ENCODE measurements around the gene ZDHHC3.

DNA sequence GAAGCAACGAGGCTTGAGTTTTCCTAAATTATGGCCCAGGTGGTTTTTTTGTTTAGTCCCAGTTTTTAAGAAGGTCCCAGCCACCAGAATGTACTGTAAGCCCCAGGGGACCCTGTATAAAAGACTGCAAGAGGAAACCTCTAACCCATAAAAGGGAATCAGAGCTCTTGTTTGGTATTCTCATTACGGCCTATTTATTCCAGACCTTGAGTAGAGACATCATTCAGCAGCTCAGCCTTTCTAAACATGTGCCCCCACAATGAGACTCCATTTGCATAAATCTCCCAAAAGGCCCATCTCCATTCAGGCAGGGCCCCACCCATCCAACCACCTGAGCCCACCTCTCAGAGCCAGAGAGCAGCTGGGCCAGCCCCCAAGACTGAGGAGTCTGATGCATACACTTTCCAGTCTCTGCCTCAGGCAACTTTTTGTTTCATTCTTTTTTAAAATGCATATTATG lies 25.7 kb downstream of the ZDHHC3 start:
- TF ChIP-seq, protein P1, sequence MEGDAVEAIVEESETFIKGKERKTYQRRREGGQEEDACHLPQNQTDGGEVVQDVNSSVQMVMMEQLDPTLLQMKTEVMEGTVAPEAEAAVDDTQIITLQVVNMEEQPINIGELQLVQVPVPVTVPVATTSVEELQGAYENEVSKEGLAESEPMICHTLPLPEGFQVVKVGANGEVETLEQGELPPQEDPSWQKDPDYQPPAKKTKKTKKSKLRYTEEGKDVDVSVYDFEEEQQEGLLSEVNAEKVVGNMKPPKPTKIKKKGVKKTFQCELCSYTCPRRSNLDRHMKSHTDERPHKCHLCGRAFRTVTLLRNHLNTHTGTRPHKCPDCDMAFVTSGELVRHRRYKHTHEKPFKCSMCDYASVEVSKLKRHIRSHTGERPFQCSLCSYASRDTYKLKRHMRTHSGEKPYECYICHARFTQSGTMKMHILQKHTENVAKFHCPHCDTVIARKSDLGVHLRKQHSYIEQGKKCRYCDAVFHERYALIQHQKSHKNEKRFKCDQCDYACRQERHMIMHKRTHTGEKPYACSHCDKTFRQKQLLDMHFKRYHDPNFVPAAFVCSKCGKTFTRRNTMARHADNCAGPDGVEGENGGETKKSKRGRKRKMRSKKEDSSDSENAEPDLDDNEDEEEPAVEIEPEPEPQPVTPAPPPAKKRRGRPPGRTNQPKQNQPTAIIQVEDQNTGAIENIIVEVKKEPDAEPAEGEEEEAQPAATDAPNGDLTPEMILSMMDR (conservative IDR thresholded peaks at IDR 0.05; ENCODE audit: low read depth, low read length) = no peak
- no peak for TF ChIP-seq EZH2 (IDR thresholded peaks at IDR 0.05; ENCODE audit: borderline replicate concordance, low read depth, low read length, poor library complexity, severe bottlenecking)

Measured in A673 (cell line).